Lower lobe of right lung (tissue), 2 donors: ENCODE measurements around the gene JMJD1C. TPM values are rescaled to one million over a fixed set of nuclear protein-coding genes. Genes with fewer than 3 reads are reported as not detected.

Experiments used
- ATAC-seq, 2 donors: fragments of 200-7000 bp; cut with Tn5 transposase; one replicate each; pipeline ENCODE4 v1.9.1; 2020 to 2022; ENCODE audit warnings: mild to moderate bottlenecking in 2 of 2, moderate library complexity in 2 of 2
- DNase-seq: peaks from one replicate; pipeline ENCODE4 v3.0.0-alpha.2; 2020
- H3K27ac ChIP-seq: fragments of 200-600 bp; one replicate; pipeline ENCODE4 v1.8.0; 2022
- H3K27me3 ChIP-seq: fragments of 200-600 bp; one replicate; pipeline ENCODE4 v1.8.0; 2022; ENCODE audit warnings: low read depth
- H3K36me3 ChIP-seq: fragments of 200-600 bp; one replicate; pipeline ENCODE4 v1.8.0; 2022; ENCODE audit warnings: mild to moderate bottlenecking
- H3K4me1 ChIP-seq: fragments of 200-600 bp; one replicate; pipeline ENCODE4 v1.8.0; 2022
- H3K4me3 ChIP-seq: fragments of 200-600 bp; one replicate; pipeline ENCODE4 v1.8.0; 2022; ENCODE audit warnings: mild to moderate bottlenecking
- H3K9me3 ChIP-seq: fragments of 200-600 bp; one replicate; pipeline ENCODE4 v1.8.0; 2022
- intact Hi-C: fragments of 100-400 bp; cut with DNase I; formaldehyde crosslinking; loops from one replicate; pipeline ENCODE4 v1.11.0; 2022
- total RNA-seq: library from RNA; stranded (reverse); fragmentation: NEBNext Ultra II Directional; extraction: Animal tissue kit (Norgen Biotek cat#: 25700); gene quantifications from one replicate; pipeline ENCODE4 v1.2.1, GENCODE V29; 2021
- TF ChIP-seq, protein P1 (sequence below): fragments of 200-600 bp; IDR thresholded peaks from one replicate; pipeline ENCODE4 v1.8.0; 2022; ENCODE audit warnings: antibody characterized with exemption, mild to moderate bottlenecking
- donor health status: DM: no; HTN: yes; CAD: no; lungs with severe emphysema.

The JMJD1C gene
- total RNA-seq, 1 donor from 2014 or later = 100.0 TPM

GRCh38 chr10:63478564-63478963 lies 12.8 kb upstream of the JMJD1C start:
- H3K27ac ChIP-seq = no peak overlapping the region
- ATAC-seq = no peak
- no peaks in the 10 kb centered on the region for H3K36me3 ChIP-seq
- TF ChIP-seq, protein P1, sequence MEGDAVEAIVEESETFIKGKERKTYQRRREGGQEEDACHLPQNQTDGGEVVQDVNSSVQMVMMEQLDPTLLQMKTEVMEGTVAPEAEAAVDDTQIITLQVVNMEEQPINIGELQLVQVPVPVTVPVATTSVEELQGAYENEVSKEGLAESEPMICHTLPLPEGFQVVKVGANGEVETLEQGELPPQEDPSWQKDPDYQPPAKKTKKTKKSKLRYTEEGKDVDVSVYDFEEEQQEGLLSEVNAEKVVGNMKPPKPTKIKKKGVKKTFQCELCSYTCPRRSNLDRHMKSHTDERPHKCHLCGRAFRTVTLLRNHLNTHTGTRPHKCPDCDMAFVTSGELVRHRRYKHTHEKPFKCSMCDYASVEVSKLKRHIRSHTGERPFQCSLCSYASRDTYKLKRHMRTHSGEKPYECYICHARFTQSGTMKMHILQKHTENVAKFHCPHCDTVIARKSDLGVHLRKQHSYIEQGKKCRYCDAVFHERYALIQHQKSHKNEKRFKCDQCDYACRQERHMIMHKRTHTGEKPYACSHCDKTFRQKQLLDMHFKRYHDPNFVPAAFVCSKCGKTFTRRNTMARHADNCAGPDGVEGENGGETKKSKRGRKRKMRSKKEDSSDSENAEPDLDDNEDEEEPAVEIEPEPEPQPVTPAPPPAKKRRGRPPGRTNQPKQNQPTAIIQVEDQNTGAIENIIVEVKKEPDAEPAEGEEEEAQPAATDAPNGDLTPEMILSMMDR = no peak
- DNase-seq = no peak
- no peaks in the 10 kb centered on the region for H3K9me3 ChIP-seq
- peaks cover 18% of the 10 kb centered on the region for H3K4me1 ChIP-seq
- intact Hi-C loops = no loop called here
- H3K4me3 ChIP-seq = no peak overlapping the region
- H3K27me3 ChIP-seq = no peaks in the 10 kb centered on the region

DNA sequence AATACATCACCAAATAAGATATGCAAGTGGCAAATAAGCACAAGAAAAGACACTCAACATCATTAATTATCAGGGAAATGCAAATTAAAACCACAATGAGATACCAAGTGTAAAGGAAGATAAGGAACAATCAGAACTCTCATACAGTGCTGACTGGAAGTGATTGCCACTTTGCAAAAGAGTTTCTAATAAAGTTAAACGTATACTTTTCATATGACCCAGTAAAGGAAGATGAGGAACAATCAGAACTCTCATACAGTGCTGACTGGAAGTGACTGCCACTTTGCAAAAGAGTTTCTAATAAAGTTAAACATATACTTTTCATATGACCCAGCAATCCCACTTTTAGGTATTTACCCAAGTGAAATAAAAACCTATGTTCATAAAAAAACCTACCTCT lies 12.2 kb upstream of the JMJD1C start:
- intact Hi-C loops = no loop called here
- Histone ChIP-seq H3K9me3 (no peaks in the 10 kb centered on the region), H3K36me3 (no peaks in the 10 kb centered on the region), H3K27me3 (no peaks in the 10 kb centered on the region), H3K27ac (no peak overlapping the region), H3K4me3 (no peak overlapping the region), H3K4me1 (peaks cover 18% of the 10 kb centered on the region)
- DNase-seq (no peak), ATAC-seq (no peak)
- TF ChIP-seq, protein P1 = no peak

DNA sequence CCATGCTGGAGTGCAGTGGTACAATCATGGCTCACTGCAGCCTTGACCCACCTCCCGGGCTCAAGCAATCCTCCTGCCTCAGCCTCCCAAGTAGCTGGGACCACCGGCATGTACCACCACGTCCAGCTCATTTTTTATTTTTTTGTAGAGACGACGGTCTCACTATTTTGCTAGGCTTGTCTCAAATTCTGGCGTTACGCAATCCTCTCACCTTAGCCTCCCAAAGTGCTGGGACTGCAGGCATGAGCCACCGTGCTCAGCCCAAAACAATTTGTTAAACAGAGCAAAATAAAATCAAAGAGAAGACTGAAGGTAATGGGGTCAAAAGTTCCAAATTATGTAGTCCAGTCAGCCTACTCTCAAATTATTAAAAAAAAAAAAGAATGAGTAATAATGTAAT lies 8.7 kb upstream of the JMJD1C start:
- Histone ChIP-seq H3K4me3 (no peak overlapping the region), H3K27me3 (no peaks in the 10 kb centered on the region), H3K27ac (no peak overlapping the region), H3K4me1 (peaks cover 12% of the 10 kb centered on the region), H3K9me3 (no peaks in the 10 kb centered on the region), H3K36me3 (no peaks in the 10 kb centered on the region)
- no peak for ATAC-seq
- TF ChIP-seq, protein P1 = no peak
- intact Hi-C loops = no loop called here
- DNase-seq = no peak

- H3K9me3 ChIP-seq = no peaks in the 10 kb centered on the region
- H3K4me1 ChIP-seq = peaks cover 15% of the 10 kb centered on the region
- H3K27me3 ChIP-seq = no peaks in the 10 kb centered on the region
- ATAC-seq (no peak), DNase-seq (no peak)
- H3K36me3 ChIP-seq = no peaks in the 10 kb centered on the region
- no peak overlapping the region for H3K4me3 ChIP-seq
- TF ChIP-seq, protein P1 = no peak
- intact Hi-C loops = no loop called here
- no peak overlapping the region for H3K27ac ChIP-seq
Measured at GRCh38 chr10:63470928-63471327, 5.2 kb upstream of the JMJD1C start.

GRCh38 chr10:63468947-63469346 lies 3.2 kb upstream of the JMJD1C start:
- Histone ChIP-seq H3K4me1 (peaks cover 22% of the 10 kb centered on the region), H3K36me3 (no peaks in the 10 kb centered on the region), H3K4me3 (no peak overlapping the region), H3K9me3 (no peaks in the 10 kb centered on the region), H3K27ac (no peak overlapping the region), H3K27me3 (no peaks in the 10 kb centered on the region)
- TF ChIP-seq, protein P1 = no peak
- ATAC-seq = no peak
- no peak for DNase-seq
- intact Hi-C loops = no loop called here

- no peak overlapping the region for H3K27ac ChIP-seq
- intact Hi-C loops = no loop called here
- H3K36me3 ChIP-seq = no peaks in the 10 kb centered on the region
- DNase-seq = no peak
- no peaks in the 10 kb centered on the region for H3K27me3 ChIP-seq
- no peak overlapping the region for H3K4me3 ChIP-seq
- TF ChIP-seq, protein P1 = no peak
- peaks cover 26% of the 10 kb centered on the region for H3K4me1 ChIP-seq
- no peaks in the 10 kb centered on the region for H3K9me3 ChIP-seq
- no peak for ATAC-seq
Measured at GRCh38 chr10:63467841-63468240, 2.1 kb upstream of the JMJD1C start.
